Daoy (cell line): ENCODE measurements around the gene KDM2B. TPM values are rescaled to one million over a fixed set of nuclear protein-coding genes. Genes with fewer than 3 reads are reported as not detected.

Experiments
- DNase-seq: peaks from one replicate; pipeline ENCODE4 v3.0.0-alpha.2; 2015; ENCODE audit warnings: low read depth
- total RNA-seq: library from RNA; depleted of rRNA; stranded (reverse); fragments of >200 nt; shearing (Covaris generic); gene quantifications from 2 replicates; pipeline ENCODE4 v1.2.3, GENCODE V29; 2014

The KDM2B gene
- total RNA-seq, 1 experiment from 2014 or later, result 21.5 TPM

GRCh38 chr12:121562488-121562887, 18.3 kb downstream of the KDM2B start:
- DNase-seq, result no peak

- DNase-seq, result no peak
These were observed 19.8 kb downstream of the KDM2B start for GRCh38 chr12:121561009-121561395.

GRCh38 chr12:121560392-121561008, 20.3 kb downstream of the KDM2B start:
- no peak for DNase-seq

GRCh38 chr12:121558956-121559355, 21.9 kb downstream of the KDM2B start:
- no peak for DNase-seq

GRCh38 chr12:121550974-121551634, 29.7 kb downstream of the KDM2B start:
- no peak for DNase-seq

GRCh38 chr12:121549075-121549474, 31.7 kb downstream of the KDM2B start:
- no peak for DNase-seq

- DNase-seq, result no peak
These were observed 35.3 kb downstream of the KDM2B start for GRCh38 chr12:121545480-121545879.

GRCh38 chr12:121543786-121544185, 37.0 kb downstream of the KDM2B start:
- DNase-seq, result no peak

- DNase-seq, result no peak
These were observed 40.9 kb downstream of the KDM2B start for GRCh38 chr12:121539908-121540307.

GRCh38 chr12:121538699-121539061, 42.1 kb downstream of the KDM2B start:
- DNase-seq, result peak; percentile 65

- DNase-seq, result peak; percentile 26
These were observed 42.8 kb downstream of the KDM2B start for GRCh38 chr12:121537814-121538698.

- DNase-seq, result peak; percentile 76
These were observed 43.7 kb downstream of the KDM2B start for GRCh38 chr12:121536899-121537813.

- DNase-seq, result peak; percentile 47
These were observed 44.5 kb downstream of the KDM2B start for GRCh38 chr12:121536054-121536898.

GRCh38 chr12:121535150-121536053, 45.4 kb downstream of the KDM2B start:
- DNase-seq, result no peak

GRCh38 chr12:121534495-121535148, 46.2 kb downstream of the KDM2B start:
- no peak for DNase-seq

- DNase-seq, result no peak
These were observed 47.3 kb downstream of the KDM2B start for GRCh38 chr12:121533394-121534090.

- no peak for DNase-seq
These were observed 48.1 kb downstream of the KDM2B start for GRCh38 chr12:121532503-121533393.
